ENCODE data around the gene CDC42EP4. TPM values are rescaled to one million over a fixed set of nuclear protein-coding genes. Genes with fewer than 3 reads are reported as not detected.
"Not testable (repeated sequence)": the region's sequence is repeated elsewhere in the genome, so short reads cannot be mapped to it uniquely, and the experiment has no call there.

CDC42EP4 gene
- total RNA-seq, 1 experiment from 2014 or later: 83.1 TPM

DNA sequence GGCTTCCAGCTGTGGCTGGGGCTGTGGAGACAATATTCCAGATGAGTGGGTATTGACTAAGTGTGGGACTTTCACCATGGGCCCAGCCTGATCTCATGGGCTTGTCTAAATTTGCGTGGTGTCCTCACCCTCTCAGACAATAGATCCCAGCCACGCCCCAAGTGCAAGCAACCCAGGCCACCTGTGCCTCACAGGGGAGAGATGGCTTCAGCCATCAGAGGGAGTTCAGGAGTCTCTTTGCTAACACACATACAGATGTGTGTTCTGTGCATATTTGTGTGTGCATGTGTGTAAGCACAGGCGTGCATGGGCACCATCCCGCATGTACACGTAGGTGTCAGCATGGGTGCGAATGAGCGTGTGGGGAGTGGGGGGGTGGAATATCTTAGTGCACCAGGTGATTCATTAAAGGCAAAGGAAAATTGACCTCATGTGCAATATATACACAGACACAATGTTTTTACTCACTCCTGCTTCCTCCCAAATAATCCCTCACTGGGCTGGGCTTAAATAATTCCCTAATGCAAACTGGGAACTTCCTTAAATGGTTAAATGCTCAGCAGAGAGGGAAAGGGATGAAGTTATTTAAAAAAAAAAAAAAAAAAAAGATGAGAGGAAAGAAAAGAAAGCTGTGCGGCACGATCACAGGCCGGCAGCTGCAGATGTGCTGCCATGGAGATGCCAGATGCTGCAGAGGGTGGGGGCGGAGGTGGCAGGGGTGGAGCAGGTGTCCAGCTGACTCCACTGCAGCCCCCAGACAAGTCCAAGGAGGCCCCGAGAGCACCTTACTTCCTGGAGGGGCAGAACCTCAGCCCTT is 24.0 kb upstream of the CDC42EP4 start:
- CTCF ChIA-PET: interaction anchor here (0.6 kb wide), 1 partner anchor 29 kb away, joined by 6 read pairs; no protein-coding TSS in a partner anchor
- H3K4me1 ChIP-seq (ENCODE audit: insufficient read depth, low read length): peaks cover 23% of the 10 kb centered on the region
- DNase-seq (peak; percentile 46), ATAC-seq (peak; percentile 48)
- no peaks in the 10 kb centered on the region for H3K27me3 ChIP-seq (ENCODE audit: low read length)
- no TSS peak for BruUV-seq (replicated peaks)
- intact Hi-C loops (cut with micrococcal nuclease): no loop called here
- H3K36me3 ChIP-seq (ENCODE audit: low read depth, low read length): no peaks in the 10 kb centered on the region
- peak overlapping the region; percentile 27; the same call in 1 of the 2 replicates for H3K4me2 ChIP-seq (ENCODE audit: low read length)
- H3K9me3 ChIP-seq (ENCODE audit: low read length): no peaks in the 10 kb centered on the region
- no peaks in the 10 kb centered on the region for H4K20me1 ChIP-seq (ENCODE audit: low read length)
- H3K27ac ChIP-seq (ENCODE audit: low read length): peak overlapping the region; percentile 47
- no peaks in the 10 kb centered on the region for H3K79me2 ChIP-seq (ENCODE audit: low read length)
- H2AFZ ChIP-seq (ENCODE audit: low read length): no peak overlapping the region; the same call in 1 of the 2 replicates
- TF ChIP-seq EZH2 (IDR thresholded peaks at IDR 0.05; ENCODE audit: low read length, unreplicated experiment) (no peak), EZH2phosphoT487 (IDR thresholded peaks at IDR 0.05; ENCODE audit: borderline replicate concordance, low read length) (no peak)
- TF ChIP-seq, protein P1, sequence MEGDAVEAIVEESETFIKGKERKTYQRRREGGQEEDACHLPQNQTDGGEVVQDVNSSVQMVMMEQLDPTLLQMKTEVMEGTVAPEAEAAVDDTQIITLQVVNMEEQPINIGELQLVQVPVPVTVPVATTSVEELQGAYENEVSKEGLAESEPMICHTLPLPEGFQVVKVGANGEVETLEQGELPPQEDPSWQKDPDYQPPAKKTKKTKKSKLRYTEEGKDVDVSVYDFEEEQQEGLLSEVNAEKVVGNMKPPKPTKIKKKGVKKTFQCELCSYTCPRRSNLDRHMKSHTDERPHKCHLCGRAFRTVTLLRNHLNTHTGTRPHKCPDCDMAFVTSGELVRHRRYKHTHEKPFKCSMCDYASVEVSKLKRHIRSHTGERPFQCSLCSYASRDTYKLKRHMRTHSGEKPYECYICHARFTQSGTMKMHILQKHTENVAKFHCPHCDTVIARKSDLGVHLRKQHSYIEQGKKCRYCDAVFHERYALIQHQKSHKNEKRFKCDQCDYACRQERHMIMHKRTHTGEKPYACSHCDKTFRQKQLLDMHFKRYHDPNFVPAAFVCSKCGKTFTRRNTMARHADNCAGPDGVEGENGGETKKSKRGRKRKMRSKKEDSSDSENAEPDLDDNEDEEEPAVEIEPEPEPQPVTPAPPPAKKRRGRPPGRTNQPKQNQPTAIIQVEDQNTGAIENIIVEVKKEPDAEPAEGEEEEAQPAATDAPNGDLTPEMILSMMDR (conservative IDR thresholded peaks at IDR 0.05; ENCODE audit: low read depth, low read length): no peak
- H3K9me2 ChIP-seq (replicated peaks; ENCODE audit: low read length): no peaks in the 10 kb centered on the region
- H3K9ac ChIP-seq (ENCODE audit: low read length): no peak overlapping the region
- H3F3A ChIP-seq (ENCODE audit: low read length, unreplicated experiment): no peaks in the 10 kb centered on the region
- no peak overlapping the region for H3K4me3 ChIP-seq (ENCODE audit: low read length)
- POLR2A ChIA-PET (ENCODE audit: unreplicated experiment): no interaction called here

DNA sequence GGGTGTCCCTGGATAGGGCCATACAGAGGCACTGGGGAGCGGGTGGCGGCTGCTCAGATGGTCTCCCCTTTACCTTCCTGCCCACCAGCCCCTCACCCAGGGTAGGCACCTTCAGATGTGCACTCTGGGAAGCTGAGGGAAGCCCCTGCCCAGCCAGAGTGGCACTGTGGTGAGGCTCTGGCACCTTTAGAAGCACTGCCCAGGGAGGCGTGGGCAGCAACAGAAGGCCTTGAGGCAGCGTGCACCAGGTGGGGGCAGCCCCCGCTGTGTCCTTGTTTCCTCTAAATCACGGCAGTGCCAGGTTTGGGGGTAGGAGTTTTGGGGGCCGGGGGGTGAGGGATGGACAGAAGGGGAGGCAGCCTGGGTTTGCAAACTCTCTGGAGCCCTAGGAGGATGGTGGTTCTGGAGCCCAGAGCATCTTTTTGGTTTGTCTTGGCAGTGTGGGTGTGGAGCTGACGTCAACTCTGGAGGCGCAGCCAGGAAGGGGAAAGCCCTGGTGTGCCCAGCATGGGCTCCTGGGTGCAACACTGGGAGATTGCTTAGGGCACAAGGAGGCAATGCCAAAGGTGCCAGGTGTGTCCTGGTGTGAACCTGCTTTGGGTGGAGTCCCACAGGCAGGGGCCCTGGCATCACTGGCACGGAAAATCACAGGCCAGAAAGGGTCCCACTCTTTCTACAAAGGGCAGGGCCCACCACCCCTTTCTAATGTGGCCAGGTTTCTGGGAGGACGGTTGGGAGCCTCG is 23.1 kb upstream of the CDC42EP4 start:
- ChIA-PET CTCF (no interaction called here), POLR2A (ENCODE audit: unreplicated experiment) (no interaction called here)
- H3K79me2 ChIP-seq (ENCODE audit: low read length): no peaks in the 10 kb centered on the region
- TF ChIP-seq EZH2phosphoT487 (IDR thresholded peaks at IDR 0.05; ENCODE audit: borderline replicate concordance, low read length) (no peak), EZH2 (IDR thresholded peaks at IDR 0.05; ENCODE audit: low read length, unreplicated experiment) (no peak)
- TF ChIP-seq, protein P1 (conservative IDR thresholded peaks at IDR 0.05; ENCODE audit: low read depth, low read length): no peak
- no peaks in the 10 kb centered on the region for H3K27me3 ChIP-seq (ENCODE audit: low read length)
- intact Hi-C loops (cut with micrococcal nuclease): no loop called here
- H3K4me2 ChIP-seq (ENCODE audit: low read length): no peak overlapping the region
- no peak for ATAC-seq
- H3K9me2 ChIP-seq (replicated peaks; ENCODE audit: low read length): no peaks in the 10 kb centered on the region
- H4K20me1 ChIP-seq (ENCODE audit: low read length): no peaks in the 10 kb centered on the region
- H3F3A ChIP-seq (ENCODE audit: low read length, unreplicated experiment): no peaks in the 10 kb centered on the region
- H3K36me3 ChIP-seq (ENCODE audit: low read depth, low read length): no peaks in the 10 kb centered on the region
- no peak overlapping the region for H3K4me3 ChIP-seq (ENCODE audit: low read length)
- no peaks in the 10 kb centered on the region for H3K9me3 ChIP-seq (ENCODE audit: low read length)
- BruUV-seq (replicated peaks): no TSS peak
- no peak for DNase-seq
- H2AFZ ChIP-seq (ENCODE audit: low read length): no peak overlapping the region
- peak overlapping the region; percentile 47 for H3K27ac ChIP-seq (ENCODE audit: low read length)
- H3K9ac ChIP-seq (ENCODE audit: low read length): no peak overlapping the region
- peaks cover 18% of the 10 kb centered on the region for H3K4me1 ChIP-seq (ENCODE audit: insufficient read depth, low read length)

DNA sequence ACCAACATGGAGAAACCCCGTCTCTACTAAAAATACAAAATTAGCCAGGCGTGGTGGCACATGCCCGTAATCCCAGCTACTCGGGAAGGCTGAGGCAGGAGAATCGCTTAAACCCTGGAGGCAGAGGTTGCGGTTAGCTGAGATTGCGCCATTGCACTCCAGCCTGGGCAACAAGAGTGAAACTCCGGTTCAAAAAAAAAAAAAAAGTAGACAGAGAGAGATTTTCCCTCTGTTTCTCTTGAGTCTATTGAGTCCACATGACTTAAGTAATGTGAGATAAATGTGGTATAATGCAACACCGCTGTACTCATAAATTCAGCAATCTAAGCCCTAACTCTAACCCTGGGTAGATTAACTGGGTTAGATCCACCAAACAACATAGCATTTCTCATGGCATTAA is 21.6 kb upstream of the CDC42EP4 start:
- ATAC-seq; H3K4me3 ChIP-seq (ENCODE audit: low read length); H3K27ac ChIP-seq (ENCODE audit: low read length); H3F3A ChIP-seq (ENCODE audit: low read length, unreplicated experiment); H3K27me3 ChIP-seq (ENCODE audit: low read length); BruUV-seq (replicated peaks); CTCF ChIA-PET; H3K36me3 ChIP-seq (ENCODE audit: low read depth, low read length); H3K9ac ChIP-seq (ENCODE audit: low read length); H3K9me2 ChIP-seq (replicated peaks; ENCODE audit: low read length); POLR2A ChIA-PET (ENCODE audit: unreplicated experiment); H4K20me1 ChIP-seq (ENCODE audit: low read length); H3K9me3 ChIP-seq (ENCODE audit: low read length); H3K4me2 ChIP-seq (ENCODE audit: low read length); H3K79me2 ChIP-seq (ENCODE audit: low read length); H2AFZ ChIP-seq (ENCODE audit: low read length); intact Hi-C loops (cut with micrococcal nuclease); DNase-seq: not testable (repeated sequence)
- H3K4me1 ChIP-seq (ENCODE audit: insufficient read depth, low read length): peaks cover 13% of the 10 kb centered on the region; the same call in 1 of the 2 replicates

All from PC-3 (cell line).